ENCODE measurements around the gene EGFL8.

EGFL8 gene

DNA sequence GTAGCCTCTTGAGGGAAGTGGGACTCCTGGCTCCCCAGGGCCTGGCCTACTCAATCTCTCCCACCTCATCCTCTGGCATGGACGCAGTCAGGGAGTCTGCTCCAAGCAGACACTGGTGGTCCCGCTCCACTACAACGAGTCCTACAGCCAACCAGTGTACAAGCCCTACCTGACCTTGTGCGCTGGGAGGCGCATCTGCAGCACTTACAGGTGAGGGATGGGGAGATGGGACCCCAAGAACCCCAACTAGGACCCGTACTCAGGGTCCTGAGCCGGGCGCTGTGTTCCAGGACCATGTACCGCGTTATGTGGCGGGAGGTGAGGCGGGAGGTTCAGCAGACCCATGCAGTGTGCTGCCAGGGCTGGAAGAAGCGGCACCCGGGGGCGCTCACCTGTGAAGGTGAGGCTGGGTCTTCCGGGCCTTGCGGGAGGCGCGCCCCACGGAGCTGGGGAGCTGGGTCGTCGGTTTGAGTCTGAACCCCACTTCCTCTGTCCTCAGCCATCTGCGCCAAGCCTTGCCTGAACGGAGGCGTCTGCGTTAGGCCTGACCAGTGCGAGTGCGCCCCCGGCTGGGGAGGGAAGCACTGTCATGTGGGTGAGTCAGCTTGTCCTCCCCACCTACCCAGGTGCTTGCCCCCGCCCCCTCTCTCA is 2.1 kb downstream of the EGFL8 start:
- Mint-ChIP-seq H3K4me1 (ENCODE audit: low read depth in 2 of 2) (peaks cover 9 to 11% of the 10 kb centered on the region in 2 donors), H3K9me3 (no peaks in the 10 kb centered on the region), H3K27me3 (no peaks in the 10 kb centered on the region), H3K4me3 (no peak overlapping the region), H3K27ac (no peak overlapping the region), H3K36me3 (ENCODE audit: insufficient read depth) (peaks cover 10% of the 10 kb centered on the region)
- ATAC-seq (replicated peaks), result no peak
- no peak for DNase-seq

DNA sequence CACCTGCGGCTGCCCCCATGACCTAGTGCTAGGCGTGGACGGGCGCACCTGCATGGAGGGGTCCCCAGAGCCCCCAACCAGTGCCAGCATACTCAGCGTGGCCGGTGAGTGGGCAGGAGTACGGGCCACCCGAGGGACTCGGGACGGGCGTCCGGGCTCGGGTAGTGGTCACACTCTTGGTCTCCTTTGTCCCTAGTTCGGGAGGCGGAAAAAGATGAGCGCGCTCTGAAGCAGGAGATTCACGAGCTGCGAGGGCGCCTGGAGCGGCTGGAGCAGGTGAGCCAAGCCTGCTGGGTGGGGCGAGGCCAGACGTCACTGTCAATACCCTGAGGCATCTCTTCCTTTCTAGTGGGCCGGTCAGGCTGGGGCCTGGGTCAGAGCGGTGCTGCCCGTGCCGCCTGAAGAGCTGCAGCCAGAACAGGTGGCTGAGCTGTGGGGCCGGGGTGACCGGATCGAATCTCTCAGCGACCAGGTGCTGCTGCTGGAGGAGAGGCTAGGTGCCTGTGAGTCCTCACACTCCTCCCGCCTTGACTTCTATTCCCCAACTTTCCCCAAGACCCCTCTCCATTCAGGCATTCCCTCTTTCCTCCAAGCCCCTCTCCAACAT is 2.9 kb downstream of the EGFL8 start:
- no peak for ATAC-seq (replicated peaks)
- H3K27ac Mint-ChIP-seq, result peak overlapping the region in 1 of 2 donors; percentile 24

DNA sequence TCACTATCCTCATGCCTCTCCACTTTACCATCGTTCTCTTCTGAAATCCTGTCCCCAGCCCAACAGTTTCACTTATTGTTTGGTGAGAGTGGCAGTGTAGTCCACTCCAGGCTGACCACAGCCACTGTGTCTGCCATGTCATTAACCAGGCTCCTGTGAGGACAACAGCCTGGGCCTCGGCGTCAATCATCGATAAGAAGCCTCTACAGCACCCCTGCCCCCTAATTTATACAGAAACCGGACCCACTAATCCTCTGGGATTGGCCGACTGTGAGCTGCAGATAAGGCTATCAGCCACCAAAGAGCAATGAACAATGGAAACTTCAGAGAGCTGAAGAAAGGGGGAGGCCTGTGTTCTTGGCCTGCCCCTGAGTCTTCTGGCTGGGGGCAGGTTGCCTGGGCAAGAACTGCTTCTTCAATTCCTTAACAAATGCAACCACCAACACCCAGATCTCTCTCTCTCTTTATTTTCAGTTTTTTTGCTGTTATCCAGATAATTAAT is 3.4 kb downstream of the EGFL8 start:
- H3K27ac Mint-ChIP-seq, result peak overlapping the region; percentile 24 to 49

More for the DNA sequence above, 2.9 kb downstream of the EGFL8 start:
- no peaks in the 10 kb centered on the region for H3K9me3 Mint-ChIP-seq
- no peaks in the 10 kb centered on the region for H3K27me3 Mint-ChIP-seq
- H3K4me1 Mint-ChIP-seq (ENCODE audit: low read depth in 2 of 2), result peaks cover 9 to 11% of the 10 kb centered on the region in 2 donors
- DNase-seq, result no peak
- no peak overlapping the region for H3K4me3 Mint-ChIP-seq
- H3K36me3 Mint-ChIP-seq (ENCODE audit: insufficient read depth), result peaks cover 10% of the 10 kb centered on the region

DNA sequence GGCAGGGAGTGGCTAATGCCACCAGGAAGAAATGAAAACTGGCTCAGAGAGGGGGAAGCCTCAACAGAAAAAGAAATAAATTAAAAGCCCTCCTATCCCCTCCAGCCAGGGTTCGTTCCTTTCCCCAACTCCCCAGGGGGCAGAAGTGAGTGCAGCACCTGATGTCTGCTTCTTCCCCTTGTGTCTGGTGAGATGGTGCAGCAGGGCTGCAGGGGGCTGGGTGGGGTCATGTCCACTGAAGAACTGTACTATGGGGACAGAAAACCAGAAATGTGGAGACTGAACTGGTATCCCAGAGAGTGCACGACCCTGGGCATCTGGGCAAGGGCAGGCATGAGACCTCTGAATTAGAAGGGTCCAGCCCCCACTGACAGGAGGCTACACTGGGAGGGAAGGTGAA is 4.0 kb downstream of the EGFL8 start:
- Mint-ChIP-seq H3K9me3 (no peaks in the 10 kb centered on the region), H3K27me3 (no peaks in the 10 kb centered on the region)
- DNase-seq, result no peak

More for the DNA sequence above, 3.4 kb downstream of the EGFL8 start:
- H3K9me3 Mint-ChIP-seq, result no peaks in the 10 kb centered on the region
- H3K4me1 Mint-ChIP-seq (ENCODE audit: low read depth in 2 of 2), result peaks cover 9 to 11% of the 10 kb centered on the region in 2 donors
- no peak for ATAC-seq (replicated peaks)
- H3K27me3 Mint-ChIP-seq, result no peaks in the 10 kb centered on the region
- H3K4me3 Mint-ChIP-seq, result no peak overlapping the region
- no peak for DNase-seq
- peaks cover 10% of the 10 kb centered on the region for H3K36me3 Mint-ChIP-seq (ENCODE audit: insufficient read depth)

DNA sequence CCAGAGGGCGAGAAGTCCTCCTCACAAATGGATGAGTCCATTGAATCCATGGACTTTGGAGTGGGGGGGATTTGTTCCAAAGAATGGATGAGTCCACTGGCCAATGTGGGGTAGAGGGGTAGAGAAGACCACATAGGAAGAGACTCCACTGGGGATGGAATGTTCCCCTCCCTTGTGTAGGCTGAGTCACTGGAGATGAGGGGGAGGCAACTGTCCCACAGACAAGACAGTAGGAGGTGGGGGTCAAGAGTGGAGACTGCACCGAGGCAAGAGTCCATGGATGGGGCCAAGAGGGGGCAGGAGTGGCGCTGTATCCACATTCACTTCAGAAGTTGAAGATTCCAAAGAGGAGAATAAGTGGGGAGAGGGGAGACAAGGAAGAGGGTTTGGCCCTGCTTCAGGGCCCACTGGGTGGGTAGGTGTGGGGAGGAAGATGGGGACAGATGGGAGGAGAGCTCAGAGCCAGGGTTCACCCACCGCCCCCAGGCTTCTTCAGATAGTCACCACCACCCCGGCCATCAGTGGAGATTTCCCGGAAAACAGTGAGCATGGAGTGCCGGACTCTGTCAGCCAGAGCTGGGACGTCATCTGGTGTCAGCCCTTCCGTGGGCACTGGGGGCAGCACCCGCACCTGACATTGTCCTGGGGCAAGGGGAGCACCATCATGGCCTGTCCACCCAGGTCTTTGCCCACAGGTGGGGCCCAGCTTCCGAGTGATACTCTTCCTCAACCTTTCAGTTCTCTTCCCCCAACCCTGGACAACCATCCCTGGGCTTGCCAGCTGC is 4.6 kb downstream of the EGFL8 start:
- DNase-seq (no peak), ATAC-seq (replicated peaks) (no peak)
- H3K4me1 Mint-ChIP-seq (ENCODE audit: low read depth in 2 of 2), result peaks cover 18 to 19% of the 10 kb centered on the region in 2 donors
- peaks cover 10% of the 10 kb centered on the region for H3K36me3 Mint-ChIP-seq (ENCODE audit: insufficient read depth)
- peak overlapping the region in 1 of 2 donors; percentile 62 for H3K27ac Mint-ChIP-seq
- H3K4me3 Mint-ChIP-seq, result no peak overlapping the region
- no peaks in the 10 kb centered on the region for H3K27me3 Mint-ChIP-seq
- no peaks in the 10 kb centered on the region for H3K9me3 Mint-ChIP-seq

More for the DNA sequence above, 4.0 kb downstream of the EGFL8 start:
- no peak overlapping the region for H3K4me3 Mint-ChIP-seq
- no peak for ATAC-seq (replicated peaks)
- peaks cover 11 to 12% of the 10 kb centered on the region in 2 donors for H3K4me1 Mint-ChIP-seq (ENCODE audit: low read depth in 2 of 2)
- peaks cover 10% of the 10 kb centered on the region for H3K36me3 Mint-ChIP-seq (ENCODE audit: insufficient read depth)
- peak overlapping the region in 1 of 2 donors; percentile 49 for H3K27ac Mint-ChIP-seq

DNA sequence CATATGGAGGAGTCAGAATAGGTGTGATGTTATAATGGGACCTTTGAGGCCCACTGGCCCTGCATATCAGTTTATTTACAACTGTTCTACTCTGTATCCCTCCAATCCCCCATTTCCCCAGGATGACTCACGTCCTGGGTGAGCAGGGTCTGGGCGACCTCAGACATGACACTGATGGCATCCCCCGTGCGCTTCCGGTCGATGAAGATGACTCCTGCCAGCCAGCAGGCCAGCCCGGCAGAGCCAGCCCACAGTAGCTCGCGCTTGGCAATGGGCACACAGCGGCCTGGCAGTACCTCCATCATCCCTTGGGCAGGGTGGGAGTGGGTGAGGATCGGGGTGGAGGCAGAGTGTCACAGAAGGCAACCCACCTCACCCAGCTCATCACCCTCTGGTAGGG is 5.9 kb downstream of the EGFL8 start:
- no peaks in the 10 kb centered on the region for H3K9me3 Mint-ChIP-seq
- H3K27ac Mint-ChIP-seq, result peak overlapping the region in 1 of 2 donors; percentile 36
- no peaks in the 10 kb centered on the region for H3K27me3 Mint-ChIP-seq
- H3K36me3 Mint-ChIP-seq (ENCODE audit: insufficient read depth), result peaks cover 7% of the 10 kb centered on the region
- ATAC-seq (replicated peaks), result no peak
- no peak overlapping the region for H3K4me3 Mint-ChIP-seq
- peaks cover 17 to 23% of the 10 kb centered on the region in 2 donors for H3K4me1 Mint-ChIP-seq (ENCODE audit: low read depth in 2 of 2)
- DNase-seq, result no peak

DNA sequence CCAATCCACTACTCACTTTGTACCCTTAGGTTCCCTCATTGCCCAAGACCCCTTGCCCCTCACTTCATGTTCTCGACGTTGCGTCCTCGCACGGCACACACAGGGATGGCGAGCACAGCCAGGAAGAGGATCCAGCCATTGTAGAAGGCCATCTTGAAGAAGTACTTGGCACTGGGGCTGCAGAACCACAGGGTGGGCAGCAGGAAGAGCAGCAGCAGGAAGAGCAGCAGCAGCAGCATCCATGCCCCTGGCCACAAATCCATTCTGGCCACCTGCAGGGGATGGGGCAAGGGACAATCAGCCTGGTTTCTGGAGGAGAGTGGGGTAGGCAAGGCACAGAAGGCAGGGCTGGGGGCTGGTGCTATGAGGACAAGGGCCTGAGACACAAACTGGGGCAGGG is 6.8 kb downstream of the EGFL8 start:
- Mint-ChIP-seq H3K4me3 (no peak overlapping the region), H3K4me1 (ENCODE audit: low read depth in 2 of 2) (peaks cover 20 to 28% of the 10 kb centered on the region in 2 donors), H3K27me3 (no peaks in the 10 kb centered on the region), H3K36me3 (ENCODE audit: insufficient read depth) (peaks cover 7% of the 10 kb centered on the region), H3K9me3 (no peaks in the 10 kb centered on the region), H3K27ac (no peak overlapping the region)
- ATAC-seq (replicated peaks), result no peak
- no peak for DNase-seq

DNA sequence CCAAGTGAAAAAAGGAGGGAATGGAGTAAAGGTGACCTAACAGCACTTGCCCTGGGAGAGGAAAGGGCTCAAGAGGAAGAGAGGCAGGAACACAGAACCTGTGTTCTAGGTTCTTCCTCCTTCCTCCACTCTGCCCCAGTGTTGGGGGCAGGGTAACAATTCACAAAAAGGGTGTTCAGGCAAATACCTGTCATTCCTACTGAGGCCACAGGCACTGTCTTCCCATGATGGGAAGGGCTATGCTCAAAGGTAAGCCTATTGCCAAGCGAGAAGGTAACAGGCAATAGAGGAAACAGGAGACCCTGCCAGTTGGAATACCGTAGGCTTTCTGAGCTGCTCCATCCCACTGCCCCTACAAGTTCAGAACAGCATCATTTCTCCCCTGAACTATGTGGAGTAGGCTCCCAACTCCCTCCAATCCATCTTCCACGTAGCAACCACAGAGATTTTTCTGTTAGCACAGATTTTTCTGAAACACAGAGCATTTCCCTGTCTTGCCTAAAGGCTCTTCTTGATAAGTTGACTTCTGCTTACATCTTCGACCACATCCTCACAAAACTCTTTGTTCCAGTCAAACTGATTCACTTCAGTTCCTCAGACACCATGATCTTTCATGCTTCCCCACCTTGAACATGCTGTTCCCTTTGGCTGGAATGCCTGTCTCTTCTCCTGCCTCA is 8.8 kb downstream of the EGFL8 start:
- Mint-ChIP-seq H3K27ac (no peak overlapping the region), H3K4me3 (no peak overlapping the region), H3K27me3 (no peaks in the 10 kb centered on the region), H3K36me3 (ENCODE audit: insufficient read depth) (peaks cover 12% of the 10 kb centered on the region), H3K9me3 (no peaks in the 10 kb centered on the region), H3K4me1 (ENCODE audit: low read depth in 2 of 2) (peaks cover 33 to 41% of the 10 kb centered on the region in 2 donors)
- DNase-seq (no peak), ATAC-seq (replicated peaks) (no peak)

DNA sequence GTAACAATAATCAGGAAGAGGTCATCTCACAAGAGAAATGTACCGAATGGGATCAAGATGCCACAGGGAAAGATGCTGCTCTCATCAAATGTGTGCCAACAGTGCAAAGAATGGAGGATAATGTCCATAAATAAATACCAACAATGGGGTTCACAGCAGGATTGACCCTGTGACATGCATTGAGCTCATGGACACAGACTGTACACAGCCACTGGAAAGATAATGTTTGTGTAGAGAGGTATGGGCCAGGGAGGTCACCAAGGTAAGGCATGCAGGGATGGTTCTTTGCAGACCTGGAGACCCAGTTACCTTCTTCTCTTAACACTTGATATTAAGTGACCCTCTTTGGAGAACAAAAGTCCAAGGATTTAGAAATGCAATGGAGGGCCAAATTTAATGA is 10.0 kb downstream of the EGFL8 start:
- peaks cover 45 to 51% of the 10 kb centered on the region in 2 donors for H3K4me1 Mint-ChIP-seq (ENCODE audit: low read depth in 2 of 2)
- no peaks in the 10 kb centered on the region for H3K9me3 Mint-ChIP-seq
- no peak for ATAC-seq (replicated peaks)
- H3K27ac Mint-ChIP-seq, result no peak overlapping the region
- H3K36me3 Mint-ChIP-seq (ENCODE audit: insufficient read depth), result peaks cover 9% of the 10 kb centered on the region
- H3K4me3 Mint-ChIP-seq, result peak overlapping the region; percentile 3 to 69
- no peak for DNase-seq
- no peaks in the 10 kb centered on the region for H3K27me3 Mint-ChIP-seq

DNA sequence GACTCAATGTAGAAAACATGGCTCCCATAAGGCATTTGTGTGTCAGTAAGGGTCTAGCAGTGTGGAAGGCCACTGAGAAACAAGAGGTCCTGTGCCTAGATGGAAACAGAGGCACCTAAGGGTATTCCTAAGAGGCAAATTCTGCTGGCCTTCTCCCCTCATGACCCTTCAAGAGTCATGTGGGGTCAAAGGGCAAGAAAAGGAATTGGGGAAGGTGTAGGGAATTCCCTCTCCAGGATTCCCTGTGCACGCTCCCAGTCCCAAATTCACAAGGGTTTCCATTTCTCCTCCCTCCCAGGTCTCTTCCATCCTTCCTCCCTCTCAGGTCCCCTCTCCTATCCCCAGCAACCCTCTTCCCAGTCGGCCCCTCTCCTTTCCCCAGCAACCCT is 10.9 kb downstream of the EGFL8 start:
- no peak for ATAC-seq (replicated peaks)
- H3K27me3 Mint-ChIP-seq, result no peaks in the 10 kb centered on the region
- H3K27ac Mint-ChIP-seq, result peak overlapping the region; percentile 88 to 98

DNA sequence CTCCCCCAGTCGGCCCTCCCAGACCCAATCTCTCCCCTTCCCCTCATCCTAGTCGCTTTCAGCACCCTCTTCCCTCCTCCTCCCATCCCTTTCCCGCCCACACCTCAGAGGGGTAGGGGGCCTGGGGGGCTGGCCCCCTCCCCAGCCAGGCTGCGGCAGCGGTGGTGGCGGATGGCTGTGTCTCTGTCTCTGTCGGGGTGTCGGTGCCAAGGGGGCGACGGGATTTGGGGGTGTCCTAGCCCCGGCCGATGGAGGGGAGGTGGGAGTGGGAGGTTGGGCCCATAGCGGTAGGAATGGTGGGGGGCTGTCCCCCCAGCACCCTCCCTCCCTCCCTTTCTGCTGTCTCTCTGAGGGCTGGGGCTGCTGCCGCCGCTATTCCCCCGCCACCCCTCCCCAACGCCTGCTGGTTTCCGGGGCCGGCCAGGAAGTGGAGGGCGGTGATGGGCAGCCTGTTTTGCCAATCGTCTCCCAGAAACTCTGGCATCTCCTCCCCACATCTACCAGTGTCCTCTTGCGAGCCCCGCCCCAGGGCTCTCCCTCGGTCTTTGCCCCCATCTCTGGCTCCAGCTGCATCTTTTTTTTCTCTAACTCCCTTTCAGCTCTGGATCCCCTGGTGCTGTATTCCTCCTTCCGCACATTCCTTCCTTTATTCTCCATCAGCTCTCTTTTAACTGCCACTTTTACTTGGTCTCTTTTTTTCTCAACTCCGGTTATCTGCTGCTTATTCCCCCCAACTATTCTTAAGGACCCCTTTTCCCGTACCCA is 11.5 kb downstream of the EGFL8 start, which contains the start of gene AGPAT1:
AGPAT1 (minus strand) TSS at position 374 of the 765 bp plus-strand sequence. CDS start 4,588 bp downstream, outside the sequence.
- Mint-ChIP-seq H3K27ac (peak within 1 kb of the TSS; percentile 88 to 98), H3K9me3 (no peaks in the 10 kb centered on the region), H3K27me3 (no peaks in the 10 kb centered on the region), H3K4me1 (ENCODE audit: low read depth in 2 of 2) (peaks cover 55 to 60% of the 10 kb centered on the region in 2 donors), H3K4me3 (peak within 1 kb of the TSS; percentile 87 to 91), H3K36me3 (ENCODE audit: insufficient read depth) (peaks cover 16% of the 10 kb centered on the region)
- DNase-seq (peak; percentile 96 to 97 (median 96)), ATAC-seq (replicated peaks) (peak; percentile 50)

More for the DNA sequence above, 10.9 kb downstream of the EGFL8 start:
- Mint-ChIP-seq H3K36me3 (ENCODE audit: insufficient read depth) (peaks cover 15% of the 10 kb centered on the region), H3K4me1 (ENCODE audit: low read depth in 2 of 2) (peaks cover 52 to 54% of the 10 kb centered on the region in 2 donors), H3K9me3 (no peaks in the 10 kb centered on the region), H3K4me3 (peak overlapping the region; percentile 87 to 91)
- no peak for DNase-seq

DNA sequence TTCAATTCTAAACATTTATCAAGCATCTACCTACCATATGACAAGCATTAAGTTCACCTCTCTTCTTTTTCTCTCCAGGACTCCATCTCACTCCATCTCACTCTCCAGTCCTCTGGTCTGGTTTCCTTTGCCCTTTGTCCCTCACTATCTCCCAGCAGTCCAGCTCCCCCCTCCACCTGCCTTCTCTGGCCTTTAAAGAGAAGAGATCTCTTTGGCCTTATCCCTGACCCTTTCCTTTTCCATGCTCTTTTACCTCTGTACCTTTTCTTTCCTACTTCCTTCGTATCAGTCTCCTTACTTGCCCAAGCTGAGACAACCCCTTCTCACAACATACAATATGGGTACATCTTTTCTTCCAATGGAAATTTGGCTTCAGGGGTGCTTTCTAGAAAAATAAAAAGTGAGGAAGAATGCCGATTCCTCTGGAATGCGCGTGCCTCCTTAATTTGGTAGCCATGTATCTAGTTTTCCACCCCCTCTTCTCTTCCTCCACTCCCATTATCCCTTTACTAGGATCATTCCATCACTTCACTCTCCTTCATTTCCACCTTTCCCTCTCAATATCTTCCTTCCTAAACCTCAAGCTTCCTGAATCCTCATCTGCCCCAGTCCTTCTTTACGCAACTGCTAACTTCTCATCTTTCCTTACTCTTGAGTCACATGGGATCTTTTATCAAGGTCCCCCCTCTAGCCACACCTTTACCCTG is 12.2 kb downstream of the EGFL8 start:
- Mint-ChIP-seq H3K27ac (peak overlapping the region; percentile 97 to 98), H3K27me3 (no peaks in the 10 kb centered on the region), H3K9me3 (no peaks in the 10 kb centered on the region), H3K36me3 (ENCODE audit: insufficient read depth) (peaks cover 23% of the 10 kb centered on the region), H3K4me1 (ENCODE audit: low read depth in 2 of 2) (peaks cover 52 to 58% of the 10 kb centered on the region in 2 donors), H3K4me3 (peak overlapping the region; percentile 87 to 91)
- DNase-seq, result no peak
- ATAC-seq (replicated peaks), result no peak
